GM12892 (cell line): Measurements from ENCODE around the gene CDHR1.

Source experiments
- DNase-seq: peaks from one replicate; pipeline ENCODE4 v3.0.0; 2011; ENCODE audit not compliant: insufficient read length
- FAIRE-seq: peaks from 2 replicates; lab custom pipeline; 2011; peaks lifted over from hg19 to GRCh38; lab: Jason Lieb, UNC
- POLR2A ChIP-seq: IDR thresholded peaks from 2 replicates; pipeline ENCODE4 v1.6.1; 2011; ENCODE audit warnings: low read depth, low read length, control low read depth
- POLR2AphosphoS5 ChIP-seq: IDR thresholded peaks from 2 replicates; pipeline ENCODE4 v1.6.1; 2011; ENCODE audit warnings: low read depth, low read length, control low read depth
- TAF1 ChIP-seq: IDR thresholded peaks from 2 replicates; pipeline ENCODE4 v1.6.1; 2011; ENCODE audit warnings: low read depth, mild to moderate bottlenecking, control low read depth, low read length, borderline replicate concordance

Gene CDHR1

DNA sequence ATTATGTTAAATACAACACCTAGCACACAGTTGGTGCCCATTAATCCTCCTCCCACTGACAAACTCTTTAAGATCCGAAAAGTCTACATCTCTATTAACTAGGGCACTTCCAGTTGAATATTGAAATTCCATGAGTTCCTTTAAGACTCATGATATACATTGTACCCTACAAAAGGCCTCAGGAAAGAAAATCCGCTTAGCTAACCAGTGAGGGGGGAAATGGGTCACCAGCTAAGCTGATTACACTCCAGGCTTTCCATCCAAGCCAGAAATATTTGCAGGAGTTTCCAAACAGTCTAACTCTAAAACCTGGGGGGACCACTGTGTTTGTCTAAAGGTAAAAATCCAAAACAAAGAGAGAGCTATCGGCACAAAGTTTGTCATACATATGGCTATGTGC lies 32.3 kb downstream of the CDHR1 start:
- TF ChIP-seq TAF1: no peak
- no peak for TF ChIP-seq POLR2AphosphoS5
- no peak for TF ChIP-seq POLR2A
- FAIRE-seq (no peak), DNase-seq (no peak)

DNA sequence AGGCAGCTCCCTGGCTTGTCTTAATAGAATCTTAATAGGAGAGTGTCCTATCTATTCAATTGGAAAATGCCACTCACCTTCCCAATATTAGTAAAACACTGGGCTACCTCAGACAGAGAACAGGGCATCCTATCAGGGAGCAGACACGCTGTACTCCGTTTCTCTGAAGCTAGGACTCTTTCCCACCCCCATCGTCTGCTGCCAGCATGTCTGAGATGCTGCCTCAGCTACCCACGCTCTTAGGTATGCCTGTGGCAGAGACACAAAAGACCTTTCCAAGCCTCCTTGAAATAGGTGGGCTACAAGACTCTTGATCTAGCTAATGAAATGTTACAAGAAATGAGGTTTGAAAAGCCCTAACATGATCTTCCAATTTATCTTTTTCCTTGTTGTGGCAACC lies 33.5 kb downstream of the CDHR1 start:
- no peak for FAIRE-seq
- no peak for DNase-seq
- TF ChIP-seq TAF1: no peak

DNA sequence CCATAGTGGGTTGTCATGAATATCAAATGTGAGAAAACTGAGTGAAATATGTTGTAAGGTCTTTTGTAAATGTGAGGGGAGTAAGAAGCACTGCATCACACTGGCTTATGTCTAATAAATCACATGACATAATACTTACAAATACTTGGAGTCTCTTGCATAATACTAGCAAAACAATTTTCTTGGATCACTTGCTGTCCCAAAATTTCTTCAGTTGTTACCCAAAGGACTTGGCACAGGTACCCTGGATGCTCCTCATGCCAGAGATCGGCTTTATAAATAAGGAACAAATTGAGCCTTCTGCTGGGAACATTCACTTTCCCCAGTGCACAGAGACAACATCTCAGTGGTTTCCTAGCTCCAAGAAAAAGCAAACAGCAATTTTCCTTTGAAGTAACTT lies 36.0 kb downstream of the CDHR1 start:
- FAIRE-seq: no peak
- DNase-seq: no peak
- TF ChIP-seq POLR2AphosphoS5: no peak
- TF ChIP-seq TAF1: no peak
- no peak for TF ChIP-seq POLR2A

DNA sequence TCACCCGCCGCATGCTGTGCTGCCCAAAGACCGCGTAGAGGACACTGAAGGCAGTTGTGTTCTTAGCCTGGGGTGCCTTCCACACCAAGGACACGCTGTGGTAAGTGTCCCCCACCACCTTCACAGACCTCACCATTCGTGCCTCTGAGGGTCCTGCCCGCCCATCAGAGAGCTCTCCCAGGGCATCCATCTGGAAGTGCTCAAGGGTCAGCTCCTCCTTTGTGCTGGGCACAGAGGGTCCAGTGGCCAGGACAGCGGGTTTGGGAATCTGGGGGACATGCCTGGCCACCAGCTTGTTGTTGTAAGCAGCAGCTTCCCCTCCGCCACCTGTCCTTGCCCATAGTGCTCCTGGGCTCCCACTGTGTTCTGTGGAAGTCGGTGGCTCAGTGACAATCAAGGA lies 38.0 kb downstream of the CDHR1 start:
- DNase-seq: no peak
- no peak for FAIRE-seq
- TF ChIP-seq TAF1 (no peak), POLR2AphosphoS5 (no peak), POLR2A (no peak)

DNA sequence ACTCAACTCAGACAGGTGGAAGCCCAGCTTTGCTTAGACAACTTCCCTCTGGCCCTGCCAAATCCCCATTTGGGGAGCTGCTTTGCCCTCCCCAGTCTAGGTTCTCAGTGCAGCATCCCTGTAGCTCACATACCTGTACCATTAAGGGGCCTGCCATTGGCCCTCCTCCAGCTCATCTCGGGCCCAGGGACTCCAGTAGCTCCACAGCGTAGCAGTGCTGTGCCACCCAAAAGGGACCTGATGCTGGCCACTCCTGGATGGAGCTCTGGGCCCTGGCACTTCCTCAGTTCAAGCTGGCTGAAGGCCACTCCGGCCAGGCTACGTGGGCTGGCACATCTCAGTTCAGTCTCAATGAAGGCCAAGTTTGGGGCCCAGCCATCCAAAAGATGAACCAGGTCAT lies 39.6 kb downstream of the CDHR1 start:
- FAIRE-seq: no peak
- DNase-seq: no peak
- TF ChIP-seq TAF1 (no peak), POLR2AphosphoS5 (no peak), POLR2A (no peak)

DNA sequence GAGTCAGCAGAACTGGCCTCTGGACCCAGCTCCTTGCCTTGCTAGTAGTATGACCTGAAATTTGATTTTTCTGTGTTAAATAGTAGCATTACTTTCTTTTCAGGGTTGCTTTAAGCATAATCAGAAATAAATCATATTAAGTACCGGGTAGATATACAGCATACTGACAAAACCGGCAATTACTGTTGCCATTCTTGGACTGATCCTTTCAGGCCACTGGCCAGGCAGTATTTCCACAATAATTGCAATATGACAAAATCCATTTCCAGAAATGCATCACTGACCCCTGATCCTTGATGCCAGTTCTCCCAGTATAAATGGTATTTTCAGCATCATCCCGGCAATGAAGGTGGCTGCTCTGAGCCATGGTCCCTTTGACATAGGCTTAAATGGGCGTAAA lies 40.1 kb downstream of the CDHR1 start:
- no peak for FAIRE-seq
- DNase-seq: no peak
- no peak for TF ChIP-seq TAF1
- no peak for TF ChIP-seq POLR2A
- TF ChIP-seq POLR2AphosphoS5: no peak

DNA sequence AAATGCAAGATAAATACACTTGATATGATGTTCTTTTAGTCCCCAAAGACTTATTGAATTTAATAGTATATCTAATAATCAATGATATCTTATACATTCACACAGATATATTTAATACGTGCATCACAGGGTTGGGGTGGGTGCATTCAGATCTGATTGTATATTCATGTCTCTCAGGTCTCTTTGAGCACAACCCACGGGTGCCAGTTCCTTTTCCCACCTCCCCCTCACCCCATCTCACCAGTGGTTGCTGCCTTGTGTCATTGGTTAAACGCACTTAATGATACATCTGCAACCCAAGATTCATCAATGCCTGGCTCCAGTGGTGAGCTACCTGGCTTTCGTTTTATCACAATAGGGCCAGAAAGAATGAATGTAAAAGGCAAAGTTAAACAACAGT lies 40.8 kb downstream of the CDHR1 start:
- no peak for FAIRE-seq
- DNase-seq: no peak
- TF ChIP-seq POLR2A (no peak), TAF1 (no peak), POLR2AphosphoS5 (no peak)

DNA sequence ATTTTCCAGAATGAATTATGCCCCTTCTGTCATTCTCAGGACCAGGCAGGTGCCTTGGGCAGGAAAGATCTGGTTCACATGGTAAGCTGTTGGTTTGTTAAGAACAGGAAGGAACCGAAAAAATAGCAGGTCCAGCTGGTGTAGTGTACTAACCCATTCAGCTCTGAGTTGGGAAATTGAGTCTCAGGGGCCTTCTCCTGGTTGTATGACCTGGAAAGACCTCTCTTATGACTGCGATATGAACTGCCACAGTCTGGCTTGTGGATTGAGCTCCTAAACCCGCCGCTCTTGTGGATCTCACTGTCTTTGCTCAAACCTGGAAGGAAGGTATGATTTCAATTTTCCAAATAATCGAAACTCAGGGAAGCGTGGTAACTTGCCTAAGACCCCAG lies 42.5 kb downstream of the CDHR1 start:
- no peak for FAIRE-seq
- DNase-seq: no peak
- no peak for TF ChIP-seq POLR2A
- TF ChIP-seq TAF1: no peak
- no peak for TF ChIP-seq POLR2AphosphoS5

DNA sequence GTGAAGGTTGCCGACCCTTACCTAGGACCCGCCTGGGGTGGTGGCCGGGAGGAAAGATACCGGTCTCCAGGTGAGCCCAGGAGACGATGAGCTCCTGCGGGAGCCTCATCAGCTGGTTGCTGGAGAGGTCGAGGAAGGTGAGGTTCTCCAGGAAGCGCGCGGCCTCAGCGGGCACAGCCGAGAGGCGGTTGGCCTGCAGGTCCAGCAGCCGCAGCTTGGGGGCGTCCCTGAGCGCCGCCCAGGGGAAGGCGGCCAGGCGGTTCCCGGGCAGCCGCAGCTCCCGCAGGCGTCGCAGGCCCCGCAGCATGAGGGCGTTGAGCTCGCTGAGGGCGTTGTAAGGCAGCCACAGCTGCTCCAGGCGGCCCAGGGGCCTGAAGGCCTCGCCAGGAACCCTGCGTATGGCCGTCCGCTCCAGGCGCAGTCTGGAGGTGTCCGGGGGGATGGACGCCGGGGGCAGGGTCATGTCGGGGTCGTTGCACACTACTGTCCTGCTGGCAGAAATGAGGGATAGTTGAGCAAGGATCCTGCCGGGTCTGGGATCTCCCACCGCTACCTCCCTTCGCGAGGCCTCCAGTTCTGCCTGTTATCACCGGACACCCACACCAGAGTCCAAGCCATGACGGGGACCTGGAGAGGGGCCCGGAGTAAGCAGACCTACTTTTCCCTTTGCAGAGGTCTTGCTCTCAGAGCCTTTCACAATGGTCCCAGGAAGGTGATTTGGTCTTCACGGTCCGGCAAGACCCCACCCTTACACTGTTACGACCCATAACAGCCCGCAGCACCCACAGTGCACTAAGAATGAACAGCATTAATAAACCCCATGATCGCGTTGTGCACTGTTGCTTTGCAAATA lies 43.1 kb downstream of the CDHR1 start:
- DNase-seq: no peak
- TF ChIP-seq TAF1: no peak
- TF ChIP-seq POLR2AphosphoS5: no peak
- TF ChIP-seq POLR2A: no peak
- FAIRE-seq: no peak

DNA sequence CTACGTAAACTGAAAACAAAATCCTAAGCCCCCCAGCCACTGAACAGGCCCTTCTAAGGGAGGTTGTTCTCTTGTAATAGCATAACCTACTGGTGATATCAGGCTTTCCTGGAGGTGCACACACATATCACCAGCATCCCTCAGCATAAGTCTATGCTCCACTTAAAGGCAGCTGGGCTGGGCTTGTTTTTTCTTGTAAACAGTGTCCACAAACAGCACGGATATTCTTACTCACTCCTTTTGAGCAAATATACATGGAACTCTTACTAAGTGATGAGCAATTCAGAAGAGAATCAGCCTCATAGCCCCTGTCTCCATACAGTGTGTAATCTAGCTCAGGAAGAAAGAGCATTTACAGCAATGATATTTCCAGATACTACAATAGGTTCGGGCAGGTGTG lies 44.6 kb downstream of the CDHR1 start:
- DNase-seq (no peak), FAIRE-seq (no peak)
- no peak for TF ChIP-seq TAF1
- no peak for TF ChIP-seq POLR2AphosphoS5
- TF ChIP-seq POLR2A: no peak

DNA sequence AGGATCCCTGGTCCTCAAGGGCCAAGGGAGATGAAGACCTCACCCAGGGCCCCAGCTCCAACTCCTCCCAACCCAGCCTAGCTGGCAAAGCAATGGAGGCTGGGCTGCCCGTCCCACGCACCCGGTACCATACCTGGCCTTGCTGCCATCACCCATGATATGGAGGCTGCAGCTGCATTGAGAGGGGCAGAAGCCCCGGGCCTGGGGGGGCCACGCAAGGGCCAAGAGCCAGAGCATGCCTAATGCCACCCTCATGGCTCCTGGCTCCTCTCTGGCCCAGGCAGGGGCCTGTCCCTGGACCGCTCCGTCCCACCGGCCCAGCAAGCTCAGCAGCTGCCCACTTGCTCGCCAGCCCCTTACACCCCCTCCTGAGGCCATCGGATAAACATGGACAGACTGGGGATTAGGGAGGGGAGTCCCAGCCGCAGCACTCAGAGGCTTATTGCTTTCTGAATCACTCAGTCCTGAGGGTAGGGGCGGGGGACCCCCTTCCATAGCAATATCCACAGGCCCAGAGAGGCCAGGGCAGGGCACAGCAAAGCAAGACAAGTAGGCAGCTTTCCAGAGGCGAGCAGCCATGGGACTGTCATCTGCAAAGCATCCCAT lies 47.0 kb downstream of the CDHR1 start, which contains the start of gene LRIT1:
LRIT1 (minus strand) TSS at position 362 of the 606 bp plus-strand sequence; CDS start at position 255, 107 bp downstream.
- DNase-seq (no peak), FAIRE-seq (no peak)
- no peak for TF ChIP-seq POLR2A
- TF ChIP-seq TAF1: no peak
- TF ChIP-seq POLR2AphosphoS5: no peak

DNA sequence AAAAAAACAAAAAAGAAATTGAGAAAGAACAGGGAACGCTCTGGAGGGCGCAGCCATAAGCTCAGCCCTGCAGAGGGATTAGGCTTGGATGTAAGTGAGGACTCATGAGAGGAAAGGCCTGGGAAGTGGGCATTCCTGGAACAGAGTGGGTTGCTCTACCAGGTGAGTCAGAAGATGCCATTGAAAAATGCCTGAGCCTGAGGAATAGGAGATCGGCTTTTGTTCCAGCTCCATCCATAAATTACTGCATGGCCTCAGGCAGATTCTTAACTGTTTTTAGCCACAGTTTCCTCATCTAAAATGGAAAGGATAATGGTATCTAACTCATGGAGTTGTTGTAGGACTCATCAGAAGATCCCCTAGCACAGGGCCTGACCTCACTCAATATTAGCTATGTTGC lies 49.4 kb downstream of the CDHR1 start:
- TF ChIP-seq POLR2A (no peak), TAF1 (no peak), POLR2AphosphoS5 (no peak)
- FAIRE-seq: no peak

More for the DNA sequence above, 49.4 kb downstream of the CDHR1 start:
- DNase-seq: no peak
